GM23338 (cell line): Measurements from ENCODE around the gene BTK. TPM values are rescaled to one million over a fixed set of nuclear protein-coding genes. Genes with fewer than 3 reads are reported as not detected.

Experiments used
- ATAC-seq: fragments of 200-7000 bp; cut with Tn5 transposase; 3 replicates; pipeline ENCODE4 v1.9.1; 2020
- DNase-seq: peaks from one replicate; pipeline ENCODE4 v3.0.0-alpha.2; 2015; ENCODE audit warnings: low spot score
- H2AFZ ChIP-seq: fragments of 200-600 bp; sonication (generic); 2 replicates; pipeline ENCODE4 v1.8.0; 2016; ENCODE audit warnings: antibody characterized with exemption, mild to moderate bottlenecking, moderate library complexity
- H3F3A ChIP-seq: fragments of 200-600 bp; sonication (generic); replicated peaks from 2 replicates; pipeline ENCODE4 v1.8.0; 2017; ENCODE audit warnings: antibody characterized with exemption, mixed run types, low read depth
- H3K27ac ChIP-seq: fragments of 200-600 bp; sonication (generic); 2 replicates; pipeline ENCODE4 v1.6.1; 2016; ENCODE audit warnings: low read depth
- H3K27me3 ChIP-seq: fragments of 200-600 bp; sonication (generic); 2 replicates; pipeline ENCODE4 v1.8.0; 2016; ENCODE audit warnings: mild to moderate bottlenecking, mixed run types, moderate library complexity; ENCODE audit not compliant: insufficient read depth
- H3K36me3 ChIP-seq: fragments of 200-600 bp; sonication (generic); 2 replicates; pipeline ENCODE4 v1.8.0; 2016; ENCODE audit warnings: mild to moderate bottlenecking; ENCODE audit not compliant: insufficient read depth
- H3K4me1 ChIP-seq: fragments of 200-600 bp; sonication (generic); 2 replicates; pipeline ENCODE4 v1.8.0; 2016; ENCODE audit warnings: mild to moderate bottlenecking, moderate library complexity; ENCODE audit not compliant: insufficient read depth
- H3K4me2 ChIP-seq: fragments of 200-600 bp; sonication (generic); 2 replicates; pipeline ENCODE4 v1.7.1; 2017; ENCODE audit warnings: mixed run types
- H3K4me3 ChIP-seq: fragments of 200-600 bp; sonication (generic); 2 replicates; pipeline ENCODE4 v1.6.1; 2016; ENCODE audit warnings: mixed run types
- H3K79me2 ChIP-seq: fragments of 200-600 bp; sonication (generic); replicated peaks from 2 replicates; pipeline ENCODE4 v1.8.0; 2017; ENCODE audit warnings: mild to moderate bottlenecking; ENCODE audit not compliant: insufficient read depth
- H3K9me2 ChIP-seq: fragments of 200-600 bp; sonication (generic); 2 replicates; pipeline ENCODE4 v1.8.0; 2017; ENCODE audit not compliant: insufficient read depth
- H4K20me1 ChIP-seq: fragments of 200-600 bp; sonication (generic); replicated peaks from 2 replicates; pipeline ENCODE4 v1.8.0; 2017; ENCODE audit warnings: mild to moderate bottlenecking; ENCODE audit not compliant: insufficient read depth
- H3K27ac Mint-ChIP-seq: 2 replicates; pipeline ENCODE4 v1.8.0; 2020; ENCODE audit warnings: inconsistent platforms, mild to moderate bottlenecking, moderate library complexity, mixed read lengths
- H3K27me3 Mint-ChIP-seq: 3 replicates; pipeline ENCODE4 v1.8.0; 2022; ENCODE audit warnings: low read depth, mild to moderate bottlenecking, moderate library complexity, mixed read lengths, inconsistent platforms; ENCODE audit not compliant: insufficient read depth, poor library complexity
- H3K36me3 Mint-ChIP-seq: 3 replicates; pipeline ENCODE4 v1.8.0; 2021; ENCODE audit warnings: low read depth, mild to moderate bottlenecking, inconsistent platforms, moderate library complexity, mixed read lengths
- H3K4me1 Mint-ChIP-seq: 3 replicates; pipeline ENCODE4 v1.8.0; 2020; ENCODE audit warnings: mild to moderate bottlenecking, inconsistent platforms, mixed read lengths
- H3K4me3 Mint-ChIP-seq: 3 replicates; pipeline ENCODE4 v1.8.0; 2021; ENCODE audit warnings: moderate library complexity, mild to moderate bottlenecking, inconsistent platforms, mixed read lengths
- H3K9me3 Mint-ChIP-seq: 3 replicates; pipeline ENCODE4 v1.8.0; 2020; ENCODE audit warnings: moderate library complexity, mild to moderate bottlenecking, inconsistent platforms, mixed read lengths
- CTCF ChIP-seq, 2 experiments: fragments of 200-600 bp in 1 of 2; sonication (generic) in 1 of 2; conservative IDR thresholded peaks; 2 replicates each; pipeline versions ENCODE4 v1.5.1 to v1.6.1; 2016 to 2017; ENCODE audit warnings: antibody characterized with exemption in 2 of 2, low read depth in 2 of 2, mild to moderate bottlenecking in 2 of 2, moderate library complexity in 1 of 2
- ETS1 ChIP-seq: IDR thresholded peaks from 2 replicates; pipeline ENCODE4 v1.6.1; 2016; ENCODE audit warnings: antibody characterized with exemption
- EZH2phosphoT487 ChIP-seq: fragments of 200-600 bp; sonication (generic); IDR thresholded peaks from one replicate; pipeline ENCODE4 v1.8.1; 2018; ENCODE audit warnings: antibody characterized with exemption; ENCODE audit not compliant: unreplicated experiment
- NANOG ChIP-seq: IDR thresholded peaks from 2 replicates; pipeline ENCODE4 v1.6.1; 2016; ENCODE audit warnings: antibody characterized with exemption, borderline replicate concordance
- POLR2AphosphoS5 ChIP-seq: IDR thresholded peaks from 2 replicates; pipeline ENCODE4 v1.6.1; 2016; ENCODE audit warnings: antibody characterized with exemption, low read depth
- REST ChIP-seq: IDR thresholded peaks from one replicate; pipeline ENCODE4 v1.6.1; 2018; ENCODE audit warnings: antibody characterized with exemption; ENCODE audit not compliant: unreplicated experiment
- STAT1 ChIP-seq: IDR thresholded peaks from one replicate; pipeline ENCODE4 v1.6.1; 2016; ENCODE audit warnings: antibody characterized with exemption; ENCODE audit not compliant: unreplicated experiment
- ZNF331 ChIP-seq: fragments of 250-450 bp; sonication (Bioruptor Pico); IDR thresholded peaks from 2 replicates; pipeline ENCODE4 v1.5.0; 2020; ENCODE audit warnings: low read depth, mild to moderate bottlenecking, moderate library complexity
- ZNF462 ChIP-seq: fragments of 250-450 bp; sonication (Bioruptor Pico); IDR thresholded peaks from 2 replicates; pipeline ENCODE4 v1.5.0; 2020; ENCODE audit warnings: mild to moderate bottlenecking, moderate library complexity
- polyA plus RNA-seq: library from polyadenylated mRNA; unstranded; fragments of >200 nt; fragmentation: Nextera tagmentation; extraction: Ambion mirVana; gene quantifications from 2 replicates; pipeline ENCODE4 v1.2.1, GENCODE V29; 2016
- total RNA-seq: library from RNA; depleted of rRNA; stranded (reverse); fragments of >200 nt; shearing (Covaris generic); gene quantifications from 2 replicates; pipeline ENCODE4 v1.2.3, GENCODE V29; 2014

Gene BTK
- total and polyA plus RNA-seq, 2 experiments from 2014 or later, result 0.19 to 0.31 TPM

- TF ChIP-seq EZH2phosphoT487 (no peak), NANOG (no peak), ZNF331 (CRISPR knock-in tag) (no peak), STAT1 (no peak), CTCF (conservative IDR thresholded peaks at IDR 0.05; ENCODE audit: low read depth in 2 of 2) (no peak), REST (no peak)
Observed at GRCh38 chrX:101386542-101386885, 523 bp upstream of the BTK start (continued).

GRCh38 chrX:101385026-101385684 lies 836 bp downstream of the BTK start:
- Histone ChIP-seq H3F3A (no peaks in the 10 kb centered on the region), H3K79me2 (no peaks in the 10 kb centered on the region), H3K36me3 (no peaks in the 10 kb centered on the region), H2AFZ (no peak overlapping the region), H4K20me1 (no peaks in the 10 kb centered on the region), H3K9me2 (no peaks in the 10 kb centered on the region), H3K4me1 (no peaks in the 10 kb centered on the region), H3K27ac (no peak overlapping the region), H3K4me3 (no peak overlapping the region), H3K27me3 (no peaks in the 10 kb centered on the region), H3K4me2 (no peak overlapping the region)
- H3K9me3 Mint-ChIP-seq, result no peaks in the 10 kb centered on the region
- no peak for ATAC-seq
- H3K27ac Mint-ChIP-seq, result no peak overlapping the region; the same call in 1 of the 2 replicates
- H3K27me3 Mint-ChIP-seq, result no peaks in the 10 kb centered on the region
- H3K36me3 Mint-ChIP-seq, result no peaks in the 10 kb centered on the region
- no peak overlapping the region for H3K4me3 Mint-ChIP-seq
- H3K4me1 Mint-ChIP-seq, result peaks cover 9% of the 10 kb centered on the region; the same call in 2 of the 3 replicates
- DNase-seq, result no peak
- TF ChIP-seq ETS1 (no peak), ZNF462 (CRISPR knock-in tag) (no peak), POLR2AphosphoS5 (no peak), ZNF331 (CRISPR knock-in tag) (no peak)
